ENCODE data around the gene LACC1.

DNA sequence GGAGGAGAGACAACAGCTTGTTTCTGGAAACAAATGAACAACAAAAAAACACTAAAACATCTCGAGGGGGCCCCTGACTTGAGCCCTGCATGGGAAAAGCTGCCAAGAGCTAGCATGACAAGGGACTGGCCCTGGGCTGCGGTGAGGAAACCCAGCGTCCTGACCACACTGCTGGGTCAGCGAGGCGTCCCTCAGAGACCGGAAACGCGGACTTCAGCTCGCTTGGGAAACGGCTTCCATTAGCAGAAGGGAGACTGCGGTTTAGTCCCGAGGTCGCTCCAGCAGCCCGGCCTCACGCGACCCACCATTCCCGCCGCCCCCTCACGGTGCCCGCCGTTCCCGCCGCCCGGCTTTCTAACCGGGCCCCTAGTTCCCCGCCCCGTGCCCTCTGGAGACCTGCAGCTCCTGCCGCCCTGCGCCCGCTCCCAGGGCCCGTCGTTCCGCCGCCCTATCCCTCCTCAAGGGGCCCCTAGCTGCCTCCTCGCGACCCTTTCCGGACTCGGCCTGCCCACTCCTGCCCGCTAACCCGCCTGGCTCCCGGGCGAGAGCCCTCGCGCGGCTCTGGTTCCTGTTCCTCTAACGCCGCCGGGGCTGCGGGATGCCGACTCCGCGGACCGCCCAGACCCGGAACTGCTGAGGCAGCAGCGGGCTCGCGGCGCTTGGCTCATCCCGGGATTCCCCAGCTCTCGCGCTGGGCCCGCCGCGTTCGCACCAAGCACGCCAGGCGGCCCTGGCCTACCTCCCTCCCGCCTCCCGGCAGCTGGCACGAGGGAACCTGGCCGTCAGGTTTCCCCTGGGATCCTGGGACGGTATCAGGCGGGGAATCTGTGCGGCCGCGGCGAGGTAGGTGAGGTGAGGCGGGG, 581 bp upstream of the LACC1 start, which contains the start of gene CCDC122:
- TF ChIP-seq, protein P1, sequence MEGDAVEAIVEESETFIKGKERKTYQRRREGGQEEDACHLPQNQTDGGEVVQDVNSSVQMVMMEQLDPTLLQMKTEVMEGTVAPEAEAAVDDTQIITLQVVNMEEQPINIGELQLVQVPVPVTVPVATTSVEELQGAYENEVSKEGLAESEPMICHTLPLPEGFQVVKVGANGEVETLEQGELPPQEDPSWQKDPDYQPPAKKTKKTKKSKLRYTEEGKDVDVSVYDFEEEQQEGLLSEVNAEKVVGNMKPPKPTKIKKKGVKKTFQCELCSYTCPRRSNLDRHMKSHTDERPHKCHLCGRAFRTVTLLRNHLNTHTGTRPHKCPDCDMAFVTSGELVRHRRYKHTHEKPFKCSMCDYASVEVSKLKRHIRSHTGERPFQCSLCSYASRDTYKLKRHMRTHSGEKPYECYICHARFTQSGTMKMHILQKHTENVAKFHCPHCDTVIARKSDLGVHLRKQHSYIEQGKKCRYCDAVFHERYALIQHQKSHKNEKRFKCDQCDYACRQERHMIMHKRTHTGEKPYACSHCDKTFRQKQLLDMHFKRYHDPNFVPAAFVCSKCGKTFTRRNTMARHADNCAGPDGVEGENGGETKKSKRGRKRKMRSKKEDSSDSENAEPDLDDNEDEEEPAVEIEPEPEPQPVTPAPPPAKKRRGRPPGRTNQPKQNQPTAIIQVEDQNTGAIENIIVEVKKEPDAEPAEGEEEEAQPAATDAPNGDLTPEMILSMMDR (IDR thresholded peaks at IDR 0.05; ENCODE audit: insufficient read depth, low read length, poor library complexity, severe bottlenecking): no peak
- TF ChIP-seq EZH2phosphoT487 (conservative IDR thresholded peaks at IDR 0.05; ENCODE audit: low read length): no peak
